Activated T-cell treated with anti-CD3 and anti-CD28 coated beads for 4 hours (primary cell): ENCODE measurements around the gene C11orf71.

Experiments used
- DNase-seq: peaks from one replicate; pipeline ENCODE4 v3.0.0-alpha.2; 2020

Gene C11orf71

DNA sequence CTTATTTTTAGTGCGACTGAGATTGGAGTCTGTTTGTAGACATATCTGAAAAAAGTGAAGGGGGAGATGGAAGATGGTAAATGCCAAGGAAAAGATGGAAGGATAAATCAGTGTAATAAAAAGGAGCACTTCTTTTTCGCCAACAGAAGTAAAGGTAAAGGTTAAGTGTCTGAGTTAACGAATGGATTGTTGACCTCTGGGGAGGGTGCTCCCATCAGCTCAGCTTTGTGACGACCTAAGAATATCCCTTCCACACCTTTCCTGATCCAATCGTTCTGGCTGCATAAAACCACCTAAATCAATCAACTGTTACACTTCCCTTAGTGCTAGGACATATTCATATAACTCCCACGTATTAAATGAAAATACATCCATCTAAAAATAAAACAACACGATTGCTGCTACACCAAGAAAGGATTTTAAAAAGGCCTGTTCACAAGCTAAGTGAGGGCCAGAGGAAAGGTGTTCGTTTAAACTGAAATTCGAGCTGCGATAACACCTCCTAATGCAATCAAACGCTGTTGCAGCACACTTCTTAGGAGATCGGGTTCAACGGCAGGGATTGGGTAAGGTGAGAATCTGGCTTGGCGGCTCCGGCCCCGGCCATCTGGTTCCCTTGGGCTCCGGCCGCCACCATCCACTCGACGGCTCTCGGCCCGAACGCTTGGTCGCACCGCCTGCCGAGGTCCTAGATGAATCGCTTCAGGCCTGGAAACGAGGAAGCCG, 658 bp downstream of the C11orf71 start:
- no peak for DNase-seq

GRCh38 chr11:114398303-114398920, 1.9 kb downstream of the C11orf71 start:
- no peak for DNase-seq

GRCh38 chr11:114397349-114397982, 2.8 kb downstream of the C11orf71 start:
- DNase-seq, result no peak

- DNase-seq, result no peak
These were observed 3.4 kb downstream of the C11orf71 start for GRCh38 chr11:114396916-114397315.

- DNase-seq, result no peak
These were observed 4.6 kb downstream of the C11orf71 start for GRCh38 chr11:114395736-114396135.

GRCh38 chr11:114392735-114393667, 7.3 kb downstream of the C11orf71 start:
- no peak for DNase-seq

DNA sequence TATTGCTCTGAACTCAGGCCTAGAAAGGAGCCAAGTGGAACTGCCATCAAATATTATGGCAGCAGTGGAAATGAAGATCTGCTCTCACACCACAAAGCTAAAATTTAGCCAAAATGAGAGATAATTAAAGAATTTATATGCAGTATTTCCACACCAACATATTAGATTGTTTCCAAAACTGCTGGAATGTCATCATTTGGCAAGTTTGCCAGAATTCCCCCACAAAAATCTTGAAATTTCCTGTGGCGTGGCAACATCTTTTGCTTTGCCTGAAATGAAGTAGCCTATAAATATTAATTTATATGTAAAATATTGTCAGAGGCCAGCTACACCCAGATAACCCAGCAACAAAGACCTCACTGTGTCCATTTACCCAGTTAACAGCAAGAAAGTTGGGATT, 13.8 kb downstream of the C11orf71 start:
- no peak for DNase-seq

DNA sequence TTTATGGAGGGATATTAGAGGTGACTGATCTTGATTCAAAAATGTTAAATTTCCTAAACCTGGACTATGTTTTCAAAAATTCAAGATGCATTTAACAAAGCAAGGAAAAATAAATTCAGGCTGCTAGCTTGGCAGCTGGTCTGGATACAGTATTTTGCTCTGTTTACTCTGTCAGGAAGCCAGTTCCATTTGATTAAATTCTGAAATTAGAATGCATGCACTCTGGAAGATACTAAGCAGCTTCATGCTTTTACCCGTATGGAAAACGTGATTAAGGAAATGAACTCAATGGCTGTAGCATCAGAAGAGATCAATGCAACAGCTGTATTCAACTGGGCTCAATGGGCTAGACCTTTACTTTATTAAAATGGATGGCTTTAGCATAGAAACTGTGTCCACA, 14.2 kb downstream of the C11orf71 start:
- DNase-seq, result no peak

- DNase-seq, result no peak
These were observed 15.8 kb downstream of the C11orf71 start for GRCh38 chr11:114384487-114384886.

- no peak for DNase-seq
These were observed 17.8 kb downstream of the C11orf71 start for GRCh38 chr11:114382509-114382908.

DNA sequence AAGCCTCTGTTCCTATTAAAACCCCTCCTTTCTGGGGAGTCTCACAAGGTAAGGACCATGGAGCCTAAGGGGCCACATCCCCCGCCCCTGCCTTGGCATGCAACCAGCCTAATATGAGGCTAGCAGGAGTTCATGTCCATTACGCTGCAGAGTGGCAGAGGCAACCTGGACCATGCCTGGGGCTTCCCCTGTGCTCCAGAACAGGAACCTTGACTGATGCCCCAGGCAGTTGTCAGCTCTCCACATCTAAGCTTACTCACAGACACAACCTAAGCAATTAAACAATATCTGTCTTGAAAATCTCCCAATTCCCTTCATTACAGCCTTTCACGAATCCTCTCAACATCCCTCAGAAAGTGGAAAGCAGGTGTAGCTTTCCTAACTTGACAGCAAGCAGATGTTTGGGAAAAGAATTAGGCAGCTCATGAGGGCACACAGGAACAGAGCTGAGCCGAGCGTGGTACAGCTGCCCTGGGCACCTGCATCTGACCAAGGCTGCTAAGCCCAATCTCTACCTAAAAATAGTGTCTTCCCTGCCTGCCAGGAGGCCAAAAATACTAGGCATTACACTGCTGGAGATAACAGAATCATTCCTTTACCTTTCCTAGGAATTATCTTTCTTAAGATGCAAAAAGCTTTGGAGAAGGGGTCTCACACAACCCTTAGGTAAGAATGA, 20.8 kb downstream of the C11orf71 start:
- DNase-seq, result no peak

DNA sequence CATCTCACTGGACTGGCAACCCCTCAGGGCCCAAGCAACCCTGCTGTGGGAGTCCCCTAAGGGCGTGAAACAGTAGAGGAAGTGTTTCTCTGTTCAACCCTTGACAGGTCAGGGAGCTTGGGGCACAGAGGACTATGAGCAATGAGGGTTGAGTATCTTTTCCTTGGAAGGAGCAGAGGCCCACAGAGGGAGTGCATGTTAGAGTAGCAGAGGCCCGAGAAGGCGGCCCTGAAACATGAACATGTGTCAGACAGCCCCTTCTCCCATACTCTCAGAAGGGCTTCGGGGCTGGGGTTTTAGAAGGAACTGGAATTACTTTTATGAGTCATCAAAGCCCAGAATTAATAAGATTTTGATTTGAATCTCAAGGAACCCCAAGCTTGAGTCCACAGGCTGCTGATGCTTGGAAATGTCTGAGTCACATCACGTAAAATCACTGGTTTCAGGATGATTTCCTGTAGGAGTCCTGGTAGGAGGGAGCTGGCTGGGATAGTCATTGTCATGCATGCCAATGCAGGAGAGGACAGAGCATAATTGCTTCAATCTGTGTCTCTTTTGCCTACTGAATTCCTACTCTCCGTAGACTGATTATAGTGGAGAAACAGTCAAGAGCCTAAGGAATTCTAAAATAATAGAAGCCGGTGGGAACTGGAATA, 22.6 kb downstream of the C11orf71 start:
- DNase-seq, result no peak

DNA sequence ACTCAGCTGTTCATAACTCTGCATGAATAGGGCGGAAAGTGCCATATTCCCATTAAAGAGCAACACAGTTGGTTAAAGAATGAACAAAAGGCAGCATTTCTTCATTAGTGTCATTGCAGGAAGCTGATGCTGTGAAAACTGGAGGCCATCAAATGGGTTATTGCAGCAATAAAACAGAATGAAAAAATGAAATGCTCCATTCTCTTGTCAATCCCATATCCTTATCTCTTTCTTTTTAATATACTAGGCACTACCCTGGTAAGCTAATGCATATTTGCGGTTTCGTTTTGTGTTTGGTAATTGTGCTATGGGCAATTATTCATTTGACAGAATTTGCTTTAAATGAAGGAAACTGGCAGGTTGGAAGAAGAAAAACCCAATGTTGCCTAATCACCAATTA, 25.3 kb downstream of the C11orf71 start:
- no peak for DNase-seq

GRCh38 chr11:114368918-114369680, 31.2 kb downstream of the C11orf71 start:
- no peak for DNase-seq

DNA sequence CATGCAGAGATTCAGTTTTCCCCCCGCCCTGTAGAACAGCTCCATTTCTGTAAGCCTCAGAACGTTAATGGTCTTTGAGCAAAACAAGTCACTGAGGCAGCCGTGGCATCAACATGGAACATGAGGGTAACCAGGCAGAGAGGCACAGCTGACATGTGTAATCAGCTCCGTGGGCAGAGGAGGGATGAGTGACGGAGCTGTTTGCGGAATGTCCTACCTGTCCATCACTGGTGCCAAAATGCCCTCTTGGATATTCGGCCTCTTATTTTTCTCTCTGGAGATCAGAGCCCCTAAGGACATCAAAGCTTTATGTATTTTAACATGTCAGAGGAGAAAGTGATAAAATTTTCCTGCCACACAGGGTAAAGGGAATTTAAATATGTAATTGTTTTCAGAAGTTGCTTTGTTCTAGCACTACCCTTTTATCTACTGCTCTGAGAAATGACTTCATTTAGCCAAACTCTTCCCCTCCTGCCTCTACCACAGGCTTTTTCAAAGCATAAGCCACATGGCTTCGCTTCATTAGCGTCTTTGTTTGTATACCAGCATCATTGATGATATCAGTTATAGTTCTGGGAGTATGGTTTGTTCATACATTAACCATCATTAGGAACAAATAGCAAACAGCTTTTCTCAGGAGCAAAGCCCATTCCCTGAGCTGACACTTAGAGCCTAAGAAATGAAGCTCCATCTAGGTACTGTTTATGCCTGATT, 32.9 kb downstream of the C11orf71 start:
- DNase-seq, result no peak

DNA sequence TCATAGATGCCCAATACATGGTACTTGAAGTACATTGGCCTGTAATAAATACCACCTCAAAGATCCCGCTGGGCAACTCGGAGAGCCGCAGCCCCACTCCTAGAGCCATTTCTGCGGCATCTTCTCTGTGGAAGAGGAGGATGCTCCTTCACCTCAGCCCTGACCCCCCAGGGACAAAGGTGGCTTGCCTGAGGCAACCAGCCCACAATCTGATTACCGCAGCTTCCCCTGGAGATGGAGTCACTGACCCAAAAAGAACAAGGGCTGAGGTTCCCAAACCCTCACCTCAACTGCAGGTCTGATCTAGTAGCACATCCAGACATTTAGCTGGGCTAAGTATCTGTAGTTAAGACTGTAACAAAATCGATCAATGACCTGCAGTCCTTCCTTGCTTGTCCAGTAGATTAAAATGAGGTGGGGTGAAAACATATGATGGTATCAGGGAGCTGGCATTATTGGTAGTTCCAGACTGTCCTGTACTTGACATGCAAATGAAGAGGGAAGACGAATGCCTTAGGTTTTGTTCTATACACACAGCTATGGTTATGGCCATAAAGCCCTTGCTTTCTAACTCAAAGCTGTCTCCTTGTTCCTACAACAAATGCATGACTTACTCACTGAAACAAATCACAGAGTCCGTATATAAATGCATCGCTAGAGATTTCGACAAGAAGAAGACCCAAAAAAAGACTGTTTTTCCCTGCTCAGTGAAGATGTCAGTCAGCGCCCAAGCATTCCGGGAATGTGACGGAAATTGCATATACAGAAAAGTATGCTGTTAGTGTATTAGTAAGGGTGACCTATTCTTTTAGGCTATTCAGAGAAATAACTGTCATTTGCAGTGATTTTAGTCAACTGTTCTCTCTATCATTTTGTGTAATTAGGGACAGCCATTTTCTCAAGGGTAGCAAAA, 33.7 kb downstream of the C11orf71 start:
- DNase-seq, result no peak

DNA sequence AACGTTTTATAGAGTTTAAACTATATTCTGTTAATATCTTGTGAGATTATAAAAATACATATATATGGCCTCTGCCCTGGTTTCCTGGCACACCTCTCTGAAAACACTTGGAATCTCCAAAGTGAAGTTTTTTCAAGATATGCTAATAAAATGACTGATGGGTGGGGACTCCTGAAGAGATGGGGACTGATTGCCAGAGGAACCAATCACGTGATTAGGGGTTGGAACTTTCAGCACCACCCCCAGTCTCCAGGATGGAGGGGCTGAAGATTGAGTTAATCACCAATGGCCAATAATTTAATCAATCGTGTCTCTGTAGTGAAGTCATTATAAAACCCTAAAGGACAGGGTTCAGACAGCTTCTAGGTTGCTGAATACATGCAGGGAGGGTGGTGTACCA, 37.4 kb downstream of the C11orf71 start:
- DNase-seq, result no peak

- no peak for DNase-seq
These were observed 38.0 kb downstream of the C11orf71 start for GRCh38 chr11:114362326-114362725.

DNA sequence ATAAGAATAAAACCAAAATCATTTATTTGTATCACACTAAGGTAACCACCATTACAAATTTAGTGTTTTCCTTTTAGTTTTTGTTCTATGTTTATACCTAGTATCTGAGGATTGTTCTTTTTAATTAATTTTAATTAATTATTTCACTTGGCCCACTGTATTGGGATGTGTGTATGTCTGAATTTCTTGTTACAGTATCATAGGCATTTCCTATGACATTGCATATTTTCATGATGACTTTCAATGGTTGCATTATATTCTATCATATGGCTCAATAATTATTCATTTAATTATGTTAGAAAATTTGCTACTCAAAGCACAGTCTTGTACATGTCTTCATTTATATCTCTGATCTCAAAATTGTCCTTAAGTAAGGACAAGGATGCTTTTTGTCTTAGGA, 41.0 kb downstream of the C11orf71 start:
- DNase-seq, result no peak
